GM19099 (cell line): ENCODE measurements around the gene CAMK1.

Experiments
- POLR2A ChIP-seq: IDR thresholded peaks from 3 replicates; pipeline ENCODE4 v1.6.1; 2011; ENCODE audit warnings: low read depth; ENCODE audit not compliant: insufficient read length; ENCODE audit errors: extremely low read depth

The CAMK1 gene

DNA sequence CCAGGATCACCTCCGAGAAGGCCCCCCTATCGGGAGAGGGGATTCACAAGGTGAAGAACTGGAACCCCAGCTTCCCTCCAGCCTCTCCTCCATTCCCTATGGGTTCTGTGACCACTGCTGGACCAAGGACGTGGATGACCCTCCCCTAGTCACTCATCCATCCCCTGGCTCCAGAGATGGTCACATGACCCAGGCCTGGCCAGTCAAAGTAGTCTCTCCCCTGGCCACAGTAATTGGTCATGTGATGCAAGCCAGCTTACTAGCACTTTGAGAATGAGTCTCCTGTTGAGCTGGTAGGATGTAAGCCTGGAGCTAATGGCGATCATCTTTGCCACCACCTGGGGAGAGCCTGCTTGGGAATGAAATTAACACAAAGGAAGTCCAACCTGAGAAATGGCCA is 3.9 kb downstream of the CAMK1 start:
- no peak for TF ChIP-seq POLR2A

DNA sequence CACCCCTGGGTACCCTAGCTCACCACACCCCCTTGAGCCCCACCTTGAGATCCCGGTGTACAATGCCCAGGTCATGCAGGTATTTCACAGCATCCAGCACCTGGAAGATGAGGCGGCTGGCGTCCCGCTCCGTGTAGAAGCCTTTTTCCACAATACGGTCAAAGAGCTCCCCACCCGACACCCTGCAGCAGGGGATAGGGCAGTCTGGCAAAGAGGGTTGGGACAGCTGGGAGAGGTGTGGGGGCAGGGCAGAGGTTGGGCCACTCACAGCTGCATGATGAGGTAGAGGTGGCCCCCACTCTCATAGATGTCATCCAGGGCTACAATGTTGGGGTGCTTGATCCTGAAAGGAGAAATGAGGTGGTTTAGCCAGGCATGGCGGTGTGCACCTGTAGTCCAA is 6.9 kb downstream of the CAMK1 start:
- no peak for TF ChIP-seq POLR2A

DNA sequence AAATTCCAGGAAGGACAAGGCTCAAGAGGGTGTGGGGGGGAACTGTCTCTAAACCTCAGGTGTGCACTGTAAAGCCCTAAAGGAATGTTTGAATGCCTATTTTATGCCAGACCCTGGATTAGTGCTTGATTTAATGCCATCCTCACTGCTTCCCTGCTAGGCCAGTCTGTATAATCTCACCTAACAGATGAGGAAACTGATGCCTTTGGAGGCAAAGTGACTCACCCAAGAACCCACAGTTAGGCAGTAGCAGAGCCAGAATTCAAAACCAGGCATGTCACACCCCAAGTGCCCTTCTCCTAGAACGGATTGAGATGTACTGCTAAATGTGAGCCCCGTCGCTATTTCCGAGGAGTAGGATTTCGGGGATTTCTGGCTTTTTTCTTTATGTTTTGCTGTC is 7.8 kb downstream of the CAMK1 start:
- TF ChIP-seq POLR2A = no peak

DNA sequence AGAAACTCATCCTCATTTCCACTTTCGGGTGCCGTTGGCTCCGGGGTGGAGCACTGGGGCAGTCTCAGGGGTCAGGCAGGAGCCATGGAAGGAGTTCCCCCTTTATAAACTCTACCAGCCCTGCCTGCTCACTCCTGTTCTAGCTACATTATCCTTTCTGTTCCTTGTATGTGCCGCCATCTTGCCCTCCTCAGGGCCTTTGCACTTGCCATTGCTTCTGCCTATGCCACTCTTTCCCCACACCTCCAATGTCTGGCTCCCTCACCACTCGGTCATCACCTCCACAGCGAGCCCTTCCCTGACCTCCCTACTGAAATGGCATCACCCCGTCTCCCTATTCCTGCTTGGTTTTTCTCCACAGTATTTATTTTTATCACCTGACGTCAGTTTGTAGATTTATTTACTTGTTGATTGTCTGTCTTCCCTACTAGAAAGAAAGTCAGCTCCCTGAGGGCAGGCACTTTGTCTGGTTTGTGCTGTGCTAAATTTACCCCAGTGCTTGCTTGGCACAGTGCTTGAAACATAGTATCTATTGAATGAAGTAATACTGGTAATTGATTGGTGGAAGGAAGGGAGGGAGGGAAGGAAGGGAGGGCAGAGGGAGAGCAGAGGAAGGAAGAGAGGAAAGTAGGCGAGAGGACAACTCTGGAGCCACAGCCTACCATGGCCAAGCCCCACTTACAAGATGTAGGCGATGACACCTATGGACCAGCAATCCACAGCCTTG is 8.8 kb downstream of the CAMK1 start:
- TF ChIP-seq POLR2A = no peak

DNA sequence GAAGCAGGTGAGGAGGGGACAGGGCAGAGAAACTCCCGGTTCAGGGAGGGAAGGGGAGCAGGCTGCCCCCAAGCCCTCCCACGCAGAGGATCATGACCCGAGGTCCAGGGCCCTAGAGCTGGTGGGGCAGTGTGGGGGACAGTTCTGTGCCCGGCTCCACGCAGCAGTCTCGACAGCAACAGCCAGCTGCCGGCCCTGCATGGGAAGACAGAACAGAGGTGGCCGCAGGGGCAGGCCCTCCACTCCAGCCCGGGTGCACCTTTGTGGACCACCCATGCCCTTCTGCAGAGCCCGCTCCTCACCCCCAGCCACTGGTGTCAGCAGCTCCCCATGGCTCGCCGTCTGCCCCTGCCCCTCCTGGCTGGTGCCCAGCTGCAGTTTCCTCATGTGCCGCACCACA is 12.3 kb downstream of the CAMK1 start:
- TF ChIP-seq POLR2A = no peak

DNA sequence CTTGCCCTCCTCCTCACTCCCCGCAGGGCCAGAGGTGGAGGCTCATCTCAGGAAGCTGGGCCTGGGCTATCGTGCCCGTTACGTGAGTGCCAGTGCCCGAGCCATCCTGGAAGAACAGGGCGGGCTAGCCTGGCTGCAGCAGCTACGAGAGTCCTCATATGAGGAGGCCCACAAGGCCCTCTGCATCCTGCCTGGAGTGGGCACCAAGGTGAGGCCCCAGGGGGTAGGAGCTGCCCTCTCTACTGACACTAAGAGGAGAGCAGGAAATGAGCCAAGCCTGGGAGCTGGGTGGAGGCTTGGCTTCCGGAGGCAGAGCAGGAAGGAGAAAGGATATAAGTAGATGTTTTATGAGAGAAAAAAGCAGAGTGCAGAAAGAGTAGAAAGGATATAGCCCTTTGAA is 15.1 kb downstream of the CAMK1 start:
- TF ChIP-seq POLR2A = no peak

DNA sequence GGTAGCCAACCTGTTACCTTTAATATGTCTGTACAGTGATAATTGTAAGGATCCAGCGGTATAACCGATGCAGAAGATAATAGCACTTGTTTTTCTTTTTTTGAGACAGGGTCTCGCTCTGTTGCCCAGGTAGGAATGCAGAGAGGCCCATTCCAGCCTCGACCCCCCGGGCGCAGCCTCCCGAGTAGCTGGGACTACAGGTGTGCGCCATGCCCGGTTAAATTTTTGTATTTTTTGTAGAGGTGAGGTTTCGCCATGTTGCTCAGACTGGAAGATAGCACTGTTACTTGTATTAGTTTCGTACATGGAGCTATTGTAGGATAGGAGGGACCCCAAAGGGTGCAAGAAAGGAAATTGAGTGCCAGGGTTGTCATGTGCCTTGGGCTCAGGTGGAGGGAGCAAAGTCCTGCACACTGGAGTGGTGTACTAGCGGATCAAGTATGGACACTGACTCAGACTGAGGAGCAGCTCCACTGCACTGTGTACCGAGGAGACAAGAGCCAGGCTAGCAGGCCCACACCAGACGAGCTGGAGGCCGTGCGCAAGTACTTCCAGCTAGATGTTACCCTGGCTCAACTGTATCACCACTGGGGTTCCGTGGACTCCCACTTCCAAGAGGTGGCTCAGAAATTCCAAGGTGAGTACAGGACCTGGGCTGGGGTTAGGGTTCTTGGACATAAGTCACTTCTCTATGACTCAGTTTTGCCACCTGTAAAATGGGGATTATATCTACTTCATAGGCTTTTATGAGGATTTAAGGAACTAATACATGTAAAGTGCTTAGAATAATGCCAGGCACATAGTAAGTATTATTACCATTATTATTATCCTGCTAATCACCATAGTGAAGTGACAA is 19.0 kb downstream of the CAMK1 start:
- no peak for TF ChIP-seq POLR2A

DNA sequence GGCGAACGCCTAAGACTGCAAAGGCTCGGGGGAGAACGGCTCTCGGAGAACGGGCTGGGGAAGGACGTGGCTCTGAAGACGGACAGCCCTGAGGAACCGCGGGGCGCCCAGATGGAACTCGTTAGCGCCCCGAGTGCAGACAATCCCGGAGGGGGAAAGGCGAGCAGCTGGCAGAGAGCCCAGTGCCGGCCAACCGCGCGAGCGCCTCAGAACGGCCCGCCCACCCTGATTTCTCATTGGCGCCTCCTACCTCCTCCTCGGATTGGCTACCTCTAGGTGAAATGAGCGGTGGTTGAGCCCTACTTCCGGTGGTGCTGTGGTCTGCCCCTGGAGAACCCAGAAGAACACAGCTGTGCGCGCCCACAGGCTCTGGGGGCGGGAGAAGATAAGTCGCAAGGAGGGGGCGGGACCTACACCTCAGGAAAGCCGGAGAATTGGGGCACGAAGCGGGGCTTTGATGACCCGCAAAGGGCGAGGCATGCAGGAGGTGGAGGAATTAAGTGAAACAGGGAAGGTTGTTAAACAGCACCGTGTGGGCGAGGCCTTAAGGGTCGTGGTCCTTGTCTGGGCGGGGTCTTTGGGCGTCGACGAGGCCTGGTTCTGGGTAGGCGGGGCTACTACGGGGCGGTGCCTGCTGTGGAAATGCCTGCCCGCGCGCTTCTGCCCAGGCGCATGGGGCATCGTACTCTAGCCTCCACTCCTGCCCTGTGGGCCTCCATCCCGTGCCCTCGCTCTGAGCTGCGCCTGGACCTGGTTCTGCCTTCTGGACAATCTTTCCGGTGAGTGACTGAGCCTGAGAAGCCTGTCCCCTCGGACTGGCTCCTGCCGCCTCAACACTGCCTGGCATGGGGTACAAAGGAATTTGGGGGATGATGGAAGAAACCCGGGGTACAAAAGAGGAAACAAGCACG is 19.8 kb downstream of the CAMK1 start, which contains the start of gene OGG1:
Gene OGG1, plus strand, starts transcription at position 308 of the 911 bp plus-strand sequence. Its CDS starts 335 bp downstream, at position 643.
- peak; percentile 70 for TF ChIP-seq POLR2A

DNA sequence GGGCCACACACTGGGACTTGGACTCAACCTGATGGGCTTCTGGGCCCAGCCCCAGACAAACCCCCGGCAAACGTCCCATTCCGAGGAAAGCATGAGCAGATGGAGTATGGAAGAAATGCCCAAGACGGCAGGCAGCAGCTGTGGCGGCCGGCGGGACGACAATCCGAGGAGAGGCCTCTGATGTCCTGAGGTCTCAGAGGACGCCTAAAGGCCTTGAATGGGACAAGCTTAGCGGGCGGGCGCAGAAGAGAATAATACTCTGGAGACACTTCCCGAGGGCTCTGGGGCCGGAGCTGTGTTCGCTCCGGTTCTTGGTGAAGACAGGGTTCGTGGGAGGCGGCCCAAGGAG is 20.5 kb downstream of the CAMK1 start:
- no peak for TF ChIP-seq POLR2A

DNA sequence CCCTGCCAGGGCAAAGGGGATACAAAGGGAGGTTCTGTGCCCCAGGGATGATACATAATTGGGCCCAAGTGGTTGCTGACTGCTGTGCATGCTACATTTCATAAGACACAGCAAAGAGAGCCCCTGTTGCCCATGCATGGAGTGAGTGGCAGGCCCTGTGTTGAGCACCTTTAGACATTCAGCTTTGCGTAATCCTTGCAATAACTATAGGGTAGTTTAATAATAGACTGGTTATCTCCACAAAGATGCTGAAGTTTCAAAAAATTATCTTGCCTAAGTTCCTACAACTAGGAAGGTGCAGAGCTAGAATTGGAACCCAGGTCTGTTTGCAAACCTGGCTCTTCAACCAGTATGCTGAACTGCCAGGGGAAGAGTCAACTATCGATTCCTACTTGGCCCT is 21.7 kb downstream of the CAMK1 start:
- TF ChIP-seq POLR2A = no peak

DNA sequence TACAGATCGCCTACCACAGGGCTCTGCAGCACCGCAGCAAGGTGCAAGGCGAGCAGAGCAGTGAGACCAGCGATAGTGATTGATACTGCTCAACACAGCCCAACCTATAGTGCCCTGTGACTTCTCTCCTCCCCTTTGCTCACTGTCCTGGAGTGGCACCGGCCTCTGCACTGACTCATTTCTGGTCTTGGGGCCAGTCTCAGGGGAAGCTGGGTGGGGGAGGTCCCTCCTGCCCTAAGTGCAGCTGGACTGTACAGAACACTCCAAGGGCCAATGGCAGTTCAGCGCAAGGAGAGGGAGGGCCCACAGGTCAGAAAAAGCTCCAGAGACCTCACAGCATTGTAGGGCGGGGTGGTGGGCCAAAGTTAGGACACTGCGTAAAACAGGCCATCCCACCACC is 22.5 kb downstream of the CAMK1 start:
- TF ChIP-seq POLR2A = no peak

DNA sequence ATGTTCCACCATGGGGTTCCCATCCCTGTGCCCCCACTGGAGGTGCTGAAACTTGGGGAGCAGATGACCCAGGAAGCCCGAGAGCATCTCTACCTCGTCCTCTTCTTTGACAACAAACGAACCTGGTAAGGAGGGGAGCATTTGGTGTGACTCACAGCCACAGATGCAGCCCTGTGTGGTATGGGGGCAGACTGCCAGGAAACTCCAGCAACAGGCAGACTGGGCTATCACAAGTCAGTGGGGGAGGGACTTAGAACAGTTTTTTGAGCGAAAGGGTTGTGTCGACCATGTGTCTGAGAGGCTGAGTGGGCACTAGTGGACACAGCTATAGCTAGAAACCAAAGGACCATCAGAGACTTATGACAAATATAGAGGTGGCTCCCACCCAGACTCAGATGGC is 23.4 kb downstream of the CAMK1 start:
- TF ChIP-seq POLR2A = no peak

DNA sequence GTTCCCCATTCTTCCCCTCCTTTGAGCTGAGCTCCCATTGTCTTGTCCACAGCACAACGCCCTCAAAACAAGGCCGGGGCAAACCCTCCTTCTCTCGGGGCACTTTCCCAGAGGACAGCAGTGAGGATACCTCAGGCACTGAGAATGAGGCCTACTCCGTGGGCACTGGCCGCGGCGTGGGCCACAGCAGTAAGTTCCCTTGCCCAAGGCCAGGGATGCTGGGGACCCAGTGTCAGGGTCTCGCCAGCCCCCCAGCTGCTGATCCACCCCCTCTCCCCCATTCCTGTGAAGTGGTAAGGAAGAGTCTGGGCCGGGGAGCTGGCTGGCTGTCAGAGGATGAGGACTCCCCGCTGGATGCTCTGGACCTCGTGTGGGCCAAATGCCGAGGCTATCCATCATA is 24.2 kb downstream of the CAMK1 start:
- TF ChIP-seq POLR2A = no peak

DNA sequence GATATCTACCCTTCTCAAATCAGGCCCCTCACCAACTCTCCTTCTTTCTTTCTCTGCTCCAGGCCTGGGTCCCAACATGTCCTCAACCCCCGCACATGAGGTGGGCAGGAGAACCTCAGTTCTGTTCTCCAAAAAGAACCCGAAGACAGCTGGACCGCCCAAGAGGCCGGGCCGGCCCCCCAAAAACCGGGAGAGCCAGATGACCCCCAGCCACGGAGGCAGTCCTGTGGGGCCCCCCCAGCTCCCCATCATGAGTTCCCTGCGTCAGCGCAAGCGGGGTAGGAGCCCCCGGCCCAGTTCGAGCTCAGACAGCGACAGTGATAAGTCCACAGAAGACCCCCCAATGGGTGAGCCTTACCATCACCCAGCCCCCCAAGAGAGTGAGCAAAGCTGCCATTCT is 25.6 kb downstream of the CAMK1 start:
- TF ChIP-seq POLR2A = no peak

DNA sequence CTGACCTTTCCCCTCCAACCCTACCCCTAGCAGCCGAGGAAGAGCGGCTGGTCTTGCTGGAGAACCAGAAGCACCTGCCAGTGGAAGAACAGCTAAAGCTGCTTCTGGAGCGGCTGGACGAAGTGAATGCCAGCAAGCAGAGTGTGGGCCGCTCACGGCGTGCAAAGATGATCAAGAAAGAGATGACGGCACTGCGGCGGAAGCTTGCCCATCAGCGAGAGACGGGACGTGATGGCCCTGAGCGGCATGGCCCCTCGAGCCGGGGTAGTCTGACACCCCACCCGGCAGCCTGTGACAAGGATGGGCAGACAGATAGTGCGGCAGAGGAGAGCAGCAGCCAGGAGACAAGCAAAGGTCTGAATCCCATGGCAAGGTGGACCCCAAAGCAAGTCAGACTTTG is 26.2 kb downstream of the CAMK1 start:
- no peak for TF ChIP-seq POLR2A
